Spleen (tissue), 11 donors: ENCODE results near the gene QPCT. TPM values are rescaled to one million over a fixed set of nuclear protein-coding genes. Genes with fewer than 3 reads are reported as not detected.

Experiments used
- DNase-seq: peaks from one replicate; pipeline ENCODE4 v3.0.0-alpha.2; 2020
- H3K27ac ChIP-seq, 8 donors: fragments of 200-600 bp; sonication (generic) in 7 of 8; 1 replicate in 4 of 8; 2 replicates in 4 of 8; pipeline versions ENCODE4 v1.5.0 to v1.8.0; 2016 to 2021; ENCODE audit warnings: inconsistent platforms in 4 of 8, mild to moderate bottlenecking in 4 of 8, moderate library complexity in 1 of 8
- H3K27me3 ChIP-seq, 7 donors: fragments of 200-600 bp; sonication (generic) in 6 of 7; replicated peaks in 1 of 7; 1 replicate in 4 of 7; 2 replicates in 3 of 7; pipeline versions ENCODE4 v1.5.0 to v1.8.0; 2016 to 2021; ENCODE audit warnings: inconsistent platforms in 3 of 7, mild to moderate bottlenecking in 1 of 7
- H3K36me3 ChIP-seq, 6 donors: fragments of 200-600 bp; sonication (generic) in 5 of 6; 1 replicate in 4 of 6; 2 replicates in 2 of 6; pipeline versions ENCODE4 v1.5.0 to v1.8.0; 2016 to 2021; ENCODE audit warnings: inconsistent platforms in 2 of 6
- H3K4me1 ChIP-seq, 6 donors: fragments of 200-600 bp; sonication (generic) in 5 of 6; 1 replicate in 3 of 6; 2 replicates in 3 of 6; pipeline versions ENCODE4 v1.5.0 to v1.8.0; 2016 to 2021; ENCODE audit warnings: inconsistent platforms in 3 of 6
- H3K4me3 ChIP-seq, 8 donors: fragments of 200-600 bp; sonication (generic) in 7 of 8; 1 replicate in 4 of 8; 2 replicates in 4 of 8; pipeline versions ENCODE4 v1.5.0 to v1.8.0; 2016 to 2021; ENCODE audit warnings: inconsistent platforms in 4 of 8, mild to moderate bottlenecking in 4 of 8, moderate library complexity in 2 of 8
- H3K9me3 ChIP-seq, 8 donors: fragments of 200-600 bp; sonication (generic) in 7 of 8; 1 replicate in 4 of 8; 2 replicates in 4 of 8; pipeline versions ENCODE4 v1.5.0 to v1.8.0; 2016 to 2021; ENCODE audit warnings: inconsistent platforms in 4 of 8
- CTCF ChIP-seq, 11 experiments: fragments of 200-600 bp in 7 of 11; fragments of 450-650 bp in 4 of 11; sonication (generic) in 4 of 11; IDR thresholded peaks in 8 of 11; conservative IDR thresholded peaks in 3 of 11; 1 replicate in 7 of 11; 2 replicates in 4 of 11; pipeline versions ENCODE4 v1.4.0 to v1.8.0; 2016 to 2021; ENCODE audit warnings: antibody characterized with exemption in 11 of 11, inconsistent platforms in 4 of 11, mild to moderate bottlenecking in 1 of 11
- POLR2A ChIP-seq, 3 donors: fragments of 450-650 bp; IDR thresholded peaks; one replicate each; pipeline ENCODE4 v1.5.1; 2017; ENCODE audit warnings: antibody characterized with exemption in 3 of 3, mild to moderate bottlenecking in 1 of 3
- POLR2AphosphoS5 ChIP-seq, 3 donors: sonication (generic); formaldehyde crosslinking; IDR thresholded peaks; one replicate each; pipeline ENCODE4 v1.5.1; 2017; ENCODE audit warnings: antibody characterized with exemption in 3 of 3
- WGBS, 5 donors: extraction: QIAGEN DNeasy Blood & Tissue Kit in 3 of 5; methylation state at CpG; one replicate each; pipeline versions ENCODE4 v1.1.5 to v1.1.7; 2013 to 2018; 5-methylcytosine and 5-hydroxymethylcytosine counted together
- intact Hi-C: fragments of 100-400 bp; cut with DNase I; formaldehyde crosslinking; loops from one replicate; pipeline ENCODE4 v1.15.0; 2023; ENCODE audit warnings: low total_unique reads
- polyA plus RNA-seq, 3 donors: library from polyadenylated mRNA; stranded (reverse); fragments of 200-250 nt; gene quantifications; one replicate each; pipeline ENCODE4 v1.2.1, GENCODE V29; 2013
- total RNA-seq, 7 donors: library from RNA; depleted of rRNA in 3 of 7; stranded (reverse); fragments of >200 nt in 3 of 7; fragmentation: NEBNext Ultra II Directional in 4 of 7; extraction: Animal tissue kit (Norgen Biotek cat#: 25700) in 4 of 7; gene quantifications; one replicate each; pipeline versions ENCODE4 v1.1.0 to v1.2.1, GENCODE V29; 2016 to 2021
- donor health status: healthy with polysubstance abuse.
- donor health status: DM: no; HTN: no; CAD: no; lungs with moderate emphysema.
- donor health status: DM: no; HTN: no; CAD: no.
- donor health status: Bipolar disorder and iron deficiency.
- donor health status: healthy.
- donor health status: DM: no; HTN: no; CAD: no.
- donor health status: DM: yes; HTN: yes; CAD: no.

The QPCT gene
- total and polyA plus RNA-seq, 10 donors: 4.2 to 46.0 (median 19.4) TPM

DNA sequence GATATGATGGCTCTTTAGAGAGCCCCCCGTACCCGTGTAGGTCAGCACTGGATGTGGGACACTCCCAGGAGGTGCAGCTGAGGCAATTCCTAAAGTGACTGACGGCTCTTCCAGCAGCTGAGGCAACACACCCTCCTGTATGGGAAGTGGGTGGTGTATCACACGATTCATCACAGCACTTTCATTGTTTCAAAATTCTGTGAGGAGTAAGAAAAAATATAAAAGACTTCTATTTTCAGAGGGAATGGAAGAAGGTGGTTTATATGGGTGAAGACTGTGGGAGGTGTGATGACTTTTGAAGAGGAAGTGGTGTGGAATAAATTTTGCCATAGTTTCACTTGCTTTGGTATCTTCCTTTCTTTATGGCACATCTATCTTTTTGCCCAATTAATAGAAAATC is 22.3 kb downstream of the QPCT start:
- Histone ChIP-seq H3K9me3 (no peaks in the 10 kb centered on the region), H3K4me1 (peaks cover 0 to 12% (median 3%) of the 10 kb centered on the region in 6 donors), H3K27ac (no peak overlapping the region), H3K36me3 (peaks cover 0 to 58% (median 0%) of the 10 kb centered on the region in 6 donors), H3K4me3 (no peak overlapping the region), H3K27me3 (no peaks in the 10 kb centered on the region)
- TF ChIP-seq CTCF (IDR thresholded peaks at IDR 0.05 in 8 of 11, conservative IDR thresholded peaks at IDR 0.05 in 3 of 11) (no peak), POLR2A (IDR thresholded peaks at IDR 0.05) (no peak), POLR2AphosphoS5 (IDR thresholded peaks at IDR 0.05) (no peak)
- DNase-seq: no peak
- intact Hi-C loops: no loop called here
- 45 to 53% (median 53%) methylated on average over 4 of the region's 4 CpGs for WGBS, 5 donors

GRCh38 chr2:37367310-37367709 is 22.9 kb downstream of the QPCT start:
- no peak for TF ChIP-seq POLR2A (IDR thresholded peaks at IDR 0.05)
- no peaks in the 10 kb centered on the region for H3K27me3 ChIP-seq
- no peak overlapping the region for H3K27ac ChIP-seq
- WGBS, 5 donors: 93 to 98% (median 96%) methylated on average over 7 of the region's 7 CpGs
- H3K9me3 ChIP-seq: no peaks in the 10 kb centered on the region
- intact Hi-C loops: no loop called here
- DNase-seq: no peak
- peaks cover 0 to 58% (median 0%) of the 10 kb centered on the region in 6 donors for H3K36me3 ChIP-seq
- H3K4me1 ChIP-seq: peaks cover 0 to 12% (median 3%) of the 10 kb centered on the region in 6 donors
- no peak overlapping the region for H3K4me3 ChIP-seq

- intact Hi-C loops: no loop called here
- Histone ChIP-seq H3K27ac (no peak overlapping the region), H3K9me3 (no peaks in the 10 kb centered on the region), H3K27me3 (no peaks in the 10 kb centered on the region), H3K4me3 (no peak overlapping the region), H3K4me1 (peaks cover 0 to 12% (median 3%) of the 10 kb centered on the region in 6 donors), H3K36me3 (peaks cover 0 to 59% (median 0%) of the 10 kb centered on the region in 6 donors)
- DNase-seq: no peak
- TF ChIP-seq CTCF (IDR thresholded peaks at IDR 0.05 in 8 of 11, conservative IDR thresholded peaks at IDR 0.05 in 3 of 11): no peak
- no peak for TF ChIP-seq POLR2AphosphoS5 (IDR thresholded peaks at IDR 0.05)
- TF ChIP-seq POLR2A (IDR thresholded peaks at IDR 0.05): no peak
- 70 to 89% (median 77%) methylated on average over 2 of the region's 2 CpGs for WGBS, 5 donors
These were observed 23.6 kb downstream of the QPCT start for GRCh38 chr2:37367984-37368383.

GRCh38 chr2:37370666-37371065 is 26.2 kb downstream of the QPCT start:
- peaks cover 0 to 78% (median 0%) of the 10 kb centered on the region in 6 donors for H3K36me3 ChIP-seq
- no peak overlapping the region for H3K27ac ChIP-seq
- intact Hi-C loops: no loop called here
- WGBS, 5 donors: 81 to 97% (median 94%) methylated on average over 1 of the region's 1 CpG
- DNase-seq: no peak
- no peaks in the 10 kb centered on the region for H3K27me3 ChIP-seq
- no peaks in the 10 kb centered on the region for H3K9me3 ChIP-seq
- H3K4me3 ChIP-seq: no peak overlapping the region
- peaks cover 0 to 16% (median 4%) of the 10 kb centered on the region in 6 donors for H3K4me1 ChIP-seq
- no peak for TF ChIP-seq CTCF (IDR thresholded peaks at IDR 0.05 in 8 of 11, conservative IDR thresholded peaks at IDR 0.05 in 3 of 11)
- no peak for TF ChIP-seq POLR2AphosphoS5 (IDR thresholded peaks at IDR 0.05)
- TF ChIP-seq POLR2A (IDR thresholded peaks at IDR 0.05): no peak

DNA sequence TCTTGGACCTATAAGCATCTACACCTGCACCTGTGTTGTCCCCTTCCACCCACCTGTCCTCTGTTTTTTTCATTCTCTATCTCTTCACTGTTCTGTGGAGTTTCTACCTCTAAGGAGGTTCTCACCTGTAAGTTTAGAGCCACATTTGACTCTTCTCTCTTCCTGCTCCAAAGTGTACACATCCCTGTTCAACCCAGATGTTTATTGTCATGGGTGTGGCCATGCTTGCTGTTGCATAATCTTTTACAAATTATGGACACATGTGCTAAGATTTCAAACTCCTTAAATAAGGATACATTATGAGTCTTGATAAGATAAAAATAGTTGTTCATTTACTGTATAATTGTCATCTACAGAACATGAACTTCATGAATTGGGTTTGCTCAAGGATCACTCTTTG is 27.6 kb downstream of the QPCT start:
- no peak for TF ChIP-seq POLR2AphosphoS5 (IDR thresholded peaks at IDR 0.05)
- no peak for TF ChIP-seq POLR2A (IDR thresholded peaks at IDR 0.05)
- no peak for TF ChIP-seq CTCF (IDR thresholded peaks at IDR 0.05 in 8 of 11, conservative IDR thresholded peaks at IDR 0.05 in 3 of 11)
- H3K9me3 ChIP-seq: no peaks in the 10 kb centered on the region
- H3K27me3 ChIP-seq: no peaks in the 10 kb centered on the region
- H3K4me3 ChIP-seq: no peak overlapping the region
- intact Hi-C loops: no loop called here
- peaks cover 0 to 73% (median 0%) of the 10 kb centered on the region in 6 donors for H3K36me3 ChIP-seq
- DNase-seq: no peak
- no peak overlapping the region for H3K27ac ChIP-seq
- H3K4me1 ChIP-seq: peaks cover 0 to 21% (median 15%) of the 10 kb centered on the region in 6 donors
